RWPE2 (cell line): ENCODE data around the gene PDLIM7.
A peak's percentile ranks its signal among the peaks of the same experiment; 100 is the strongest.

ENCODE experiments used
- ATAC-seq: fragments of 200-7000 bp; cut with Tn5 transposase; 3 replicates; pipeline ENCODE4 v1.9.1; 2021; ENCODE audit warnings: low read depth
- DNase-seq: peaks from one replicate; pipeline ENCODE4 v3.0.0-alpha.2; 2020; ENCODE audit warnings: low spot score
- H3K27ac ChIP-seq: fragments of 450-650 bp; 2 replicates; pipeline ENCODE4 v1.5.1; 2017; ENCODE audit warnings: mild to moderate bottlenecking; ENCODE audit not compliant: poor library complexity, severe bottlenecking
- H3K27me3 ChIP-seq: fragments of 250-450 bp; sonication (Bioruptor Pico); 2 replicates; pipeline ENCODE4 v1.5.1; 2021; ENCODE audit warnings: mild to moderate bottlenecking, moderate library complexity; ENCODE audit not compliant: insufficient read depth, poor library complexity, severe bottlenecking
- H3K36me3 ChIP-seq: fragments of 250-450 bp; sonication (Bioruptor Pico); 2 replicates; pipeline ENCODE4 v1.5.1; 2020; ENCODE audit warnings: low read depth, mild to moderate bottlenecking, moderate library complexity
- H3K4me1 ChIP-seq: fragments of 250-450 bp; sonication (Bioruptor Pico); 2 replicates; pipeline ENCODE4 v1.5.1; 2021; ENCODE audit warnings: mild to moderate bottlenecking, moderate library complexity; ENCODE audit not compliant: insufficient read depth, poor library complexity, severe bottlenecking
- H3K4me3 ChIP-seq: fragments of 250-450 bp; sonication (Bioruptor Pico); 2 replicates; pipeline ENCODE4 v1.5.1; 2021; ENCODE audit warnings: mild to moderate bottlenecking, moderate library complexity; ENCODE audit not compliant: severe bottlenecking
- H3K9me3 ChIP-seq: fragments of 250-450 bp; sonication (Bioruptor Pico); 2 replicates; pipeline ENCODE4 v1.5.1; 2021; ENCODE audit warnings: mild to moderate bottlenecking, moderate library complexity; ENCODE audit not compliant: severe bottlenecking
- TF ChIP-seq, protein P1 (sequence below): fragments of 450-650 bp; IDR thresholded peaks from one replicate; pipeline ENCODE4 v1.5.1; 2017; ENCODE audit warnings: mild to moderate bottlenecking, moderate library complexity; ENCODE audit not compliant: poor library complexity, severe bottlenecking

The PDLIM7 gene

GRCh38 chr5:177513500-177513899, 16.1 kb upstream of the PDLIM7 start:
- TF ChIP-seq, protein P1, sequence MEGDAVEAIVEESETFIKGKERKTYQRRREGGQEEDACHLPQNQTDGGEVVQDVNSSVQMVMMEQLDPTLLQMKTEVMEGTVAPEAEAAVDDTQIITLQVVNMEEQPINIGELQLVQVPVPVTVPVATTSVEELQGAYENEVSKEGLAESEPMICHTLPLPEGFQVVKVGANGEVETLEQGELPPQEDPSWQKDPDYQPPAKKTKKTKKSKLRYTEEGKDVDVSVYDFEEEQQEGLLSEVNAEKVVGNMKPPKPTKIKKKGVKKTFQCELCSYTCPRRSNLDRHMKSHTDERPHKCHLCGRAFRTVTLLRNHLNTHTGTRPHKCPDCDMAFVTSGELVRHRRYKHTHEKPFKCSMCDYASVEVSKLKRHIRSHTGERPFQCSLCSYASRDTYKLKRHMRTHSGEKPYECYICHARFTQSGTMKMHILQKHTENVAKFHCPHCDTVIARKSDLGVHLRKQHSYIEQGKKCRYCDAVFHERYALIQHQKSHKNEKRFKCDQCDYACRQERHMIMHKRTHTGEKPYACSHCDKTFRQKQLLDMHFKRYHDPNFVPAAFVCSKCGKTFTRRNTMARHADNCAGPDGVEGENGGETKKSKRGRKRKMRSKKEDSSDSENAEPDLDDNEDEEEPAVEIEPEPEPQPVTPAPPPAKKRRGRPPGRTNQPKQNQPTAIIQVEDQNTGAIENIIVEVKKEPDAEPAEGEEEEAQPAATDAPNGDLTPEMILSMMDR: no peak
- peak; percentile 64 for DNase-seq
- ATAC-seq: no peak
- peaks cover 62% of the 10 kb centered on the region for H3K36me3 ChIP-seq
- no peaks in the 10 kb centered on the region for H3K27me3 ChIP-seq
- no peaks in the 10 kb centered on the region for H3K4me1 ChIP-seq
- H3K4me3 ChIP-seq: no peak overlapping the region
- no peak overlapping the region for H3K27ac ChIP-seq
- no peaks in the 10 kb centered on the region for H3K9me3 ChIP-seq

GRCh38 chr5:177512736-177513380, 15.5 kb upstream of the PDLIM7 start:
- Histone ChIP-seq H3K4me3 (no peak overlapping the region), H3K36me3 (peaks cover 62% of the 10 kb centered on the region), H3K27ac (no peak overlapping the region), H3K9me3 (no peaks in the 10 kb centered on the region), H3K4me1 (no peaks in the 10 kb centered on the region), H3K27me3 (no peaks in the 10 kb centered on the region)
- ATAC-seq: no peak
- DNase-seq: peak; percentile 55
- TF ChIP-seq, protein P1: no peak

- Histone ChIP-seq H3K4me1 (no peaks in the 10 kb centered on the region), H3K27ac (no peak overlapping the region), H3K4me3 (no peak overlapping the region), H3K36me3 (peaks cover 62% of the 10 kb centered on the region), H3K27me3 (no peaks in the 10 kb centered on the region), H3K9me3 (no peaks in the 10 kb centered on the region)
- no peak for DNase-seq
- TF ChIP-seq, protein P1: no peak
- ATAC-seq: no peak
Measured at GRCh38 chr5:177511796-177512675, 14.6 kb upstream of the PDLIM7 start.

- Histone ChIP-seq H3K27ac (no peak overlapping the region), H3K36me3 (peaks cover 62% of the 10 kb centered on the region), H3K9me3 (no peaks in the 10 kb centered on the region), H3K27me3 (no peaks in the 10 kb centered on the region), H3K4me3 (no peak overlapping the region), H3K4me1 (no peaks in the 10 kb centered on the region)
- TF ChIP-seq, protein P1: no peak
- DNase-seq (no peak), ATAC-seq (no peak)
Measured at GRCh38 chr5:177511181-177511580, 13.8 kb upstream of the PDLIM7 start.
